MG63 (cell line): ENCODE results near the gene SERPINF2. TPM values are rescaled to one million over a fixed set of nuclear protein-coding genes. Genes with fewer than 3 reads are reported as not detected.
"Not testable (repeated sequence)": the region's sequence is repeated elsewhere in the genome, so short reads cannot be mapped to it uniquely, and the experiment has no call there.

Experiments
- DNase-seq: peaks from one replicate; pipeline ENCODE4 v3.0.0-alpha.2; 2020
- H3K27me3 ChIP-seq: fragments of 250-450 bp; sonication (Bioruptor Pico); 2 replicates; pipeline ENCODE4 v1.5.1; 2020; ENCODE audit warnings: mild to moderate bottlenecking, moderate library complexity
- H3K36me3 ChIP-seq: fragments of 250-450 bp; sonication (Bioruptor Pico); 2 replicates; pipeline ENCODE4 v1.5.1; 2020; ENCODE audit warnings: mild to moderate bottlenecking, moderate library complexity
- H3K4me3 ChIP-seq: fragments of 250-450 bp; sonication (Bioruptor Pico); 2 replicates; pipeline ENCODE4 v1.5.1; 2020; ENCODE audit warnings: mild to moderate bottlenecking, moderate library complexity
- H3K9me3 ChIP-seq: fragments of 250-450 bp; sonication (Bioruptor Pico); 2 replicates; pipeline ENCODE4 v1.5.1; 2020; ENCODE audit warnings: mild to moderate bottlenecking, moderate library complexity
- total RNA-seq: library from RNA; depleted of rRNA; stranded (reverse); fragments of >200 nt; shearing (Covaris generic); gene quantifications from 2 replicates; pipeline ENCODE4 v1.2.3, GENCODE V29; 2014; ENCODE audit warnings: low replicate concordance

The SERPINF2 gene
- total RNA-seq, 1 experiment from 2014 or later = not detected

DNA sequence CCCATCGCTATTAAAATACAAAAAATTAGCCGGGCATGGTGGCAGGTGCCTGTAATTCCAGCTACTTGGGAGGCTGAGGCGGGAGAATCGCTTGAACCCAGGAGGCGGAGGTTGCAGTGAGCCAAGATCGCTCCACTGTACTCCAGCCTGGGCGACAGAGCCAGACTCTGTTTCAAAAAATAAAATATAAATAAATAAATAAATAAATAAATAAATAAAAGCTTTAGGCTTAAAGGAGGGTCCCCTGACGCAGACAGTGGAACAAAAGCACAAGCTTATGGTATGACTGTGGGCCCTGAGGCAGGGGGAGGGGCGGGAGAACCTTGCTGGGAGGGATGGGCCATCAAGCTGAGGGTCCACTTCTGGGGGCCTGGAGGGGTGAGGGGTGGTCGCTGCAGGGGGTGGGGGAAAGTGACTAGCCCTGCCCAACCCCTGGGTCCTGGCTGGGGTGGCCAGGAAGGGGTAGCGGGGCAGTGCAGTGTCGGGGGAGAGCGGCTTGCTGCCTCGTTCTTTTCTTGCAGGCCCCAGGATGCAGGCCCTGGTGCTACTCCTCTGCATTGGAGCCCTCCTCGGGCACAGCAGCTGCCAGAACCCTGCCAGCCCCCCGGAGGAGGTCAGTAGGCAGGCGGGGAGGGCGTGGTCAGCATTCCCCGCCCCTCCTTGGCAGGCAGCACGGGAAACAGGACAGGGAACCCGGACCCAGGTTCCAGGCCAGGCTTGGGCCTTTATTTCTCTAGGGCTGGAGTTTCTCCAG lies 23.9 kb downstream of the SERPINF2 start:
- Histone ChIP-seq H3K27me3 (no peaks in the 10 kb centered on the region), H3K4me3 (no peak overlapping the region), H3K36me3 (no peaks in the 10 kb centered on the region), H3K9me3 (no peaks in the 10 kb centered on the region)
- no peak for DNase-seq

DNA sequence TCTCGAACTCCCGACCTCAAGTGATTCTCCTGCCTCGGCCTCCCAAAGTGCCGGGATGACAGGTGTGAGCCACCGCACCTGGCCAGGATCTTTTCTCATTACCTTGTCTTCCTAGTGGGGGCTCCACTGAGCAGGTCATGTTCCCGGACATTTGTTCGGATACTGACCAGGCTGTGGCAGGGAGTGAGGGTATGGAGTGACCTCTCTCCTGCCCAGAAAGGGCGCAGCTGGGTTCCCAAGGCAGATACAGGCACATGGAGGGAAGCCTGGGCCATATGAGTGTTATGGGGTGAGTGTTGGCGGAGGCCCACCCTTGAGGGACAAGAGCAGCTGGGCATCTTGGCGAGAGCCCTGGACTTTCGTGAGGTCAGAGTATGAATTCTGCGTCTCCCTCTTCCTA lies 24.7 kb downstream of the SERPINF2 start:
- no peaks in the 10 kb centered on the region for H3K9me3 ChIP-seq
- no peak overlapping the region for H3K4me3 ChIP-seq
- DNase-seq = no peak
- H3K27me3 ChIP-seq = no peaks in the 10 kb centered on the region
- H3K36me3 ChIP-seq = no peaks in the 10 kb centered on the region

DNA sequence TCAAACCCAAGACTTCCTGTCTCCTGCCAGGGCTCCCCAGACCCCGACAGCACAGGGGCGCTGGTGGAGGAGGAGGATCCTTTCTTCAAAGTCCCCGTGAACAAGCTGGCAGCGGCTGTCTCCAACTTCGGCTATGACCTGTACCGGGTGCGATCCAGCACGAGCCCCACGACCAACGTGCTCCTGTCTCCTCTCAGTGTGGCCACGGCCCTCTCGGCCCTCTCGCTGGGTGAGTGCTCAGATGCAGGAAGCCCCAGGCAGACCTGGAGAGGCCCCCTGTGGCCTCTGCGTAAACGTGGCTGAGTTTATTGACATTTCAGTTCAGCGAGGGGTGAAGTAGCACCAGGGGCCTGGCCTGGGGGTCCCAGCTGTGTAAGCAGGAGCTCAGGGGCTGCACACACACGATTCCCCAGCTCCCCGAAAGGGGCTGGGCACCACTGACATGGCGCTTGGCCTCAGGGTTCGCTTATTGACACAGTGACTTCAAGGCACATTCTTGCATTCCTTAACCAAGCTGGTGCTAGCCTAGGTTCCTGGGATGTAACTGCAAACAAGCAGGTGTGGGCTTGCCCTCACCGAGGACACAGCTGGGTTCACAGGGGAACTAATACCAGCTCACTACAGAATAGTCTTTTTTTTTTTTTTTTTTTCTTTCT lies 27.3 kb downstream of the SERPINF2 start:
- H3K4me3 ChIP-seq = no peak overlapping the region
- H3K9me3 ChIP-seq = no peaks in the 10 kb centered on the region
- H3K36me3 ChIP-seq = no peaks in the 10 kb centered on the region
- DNase-seq = no peak
- H3K27me3 ChIP-seq = no peaks in the 10 kb centered on the region

DNA sequence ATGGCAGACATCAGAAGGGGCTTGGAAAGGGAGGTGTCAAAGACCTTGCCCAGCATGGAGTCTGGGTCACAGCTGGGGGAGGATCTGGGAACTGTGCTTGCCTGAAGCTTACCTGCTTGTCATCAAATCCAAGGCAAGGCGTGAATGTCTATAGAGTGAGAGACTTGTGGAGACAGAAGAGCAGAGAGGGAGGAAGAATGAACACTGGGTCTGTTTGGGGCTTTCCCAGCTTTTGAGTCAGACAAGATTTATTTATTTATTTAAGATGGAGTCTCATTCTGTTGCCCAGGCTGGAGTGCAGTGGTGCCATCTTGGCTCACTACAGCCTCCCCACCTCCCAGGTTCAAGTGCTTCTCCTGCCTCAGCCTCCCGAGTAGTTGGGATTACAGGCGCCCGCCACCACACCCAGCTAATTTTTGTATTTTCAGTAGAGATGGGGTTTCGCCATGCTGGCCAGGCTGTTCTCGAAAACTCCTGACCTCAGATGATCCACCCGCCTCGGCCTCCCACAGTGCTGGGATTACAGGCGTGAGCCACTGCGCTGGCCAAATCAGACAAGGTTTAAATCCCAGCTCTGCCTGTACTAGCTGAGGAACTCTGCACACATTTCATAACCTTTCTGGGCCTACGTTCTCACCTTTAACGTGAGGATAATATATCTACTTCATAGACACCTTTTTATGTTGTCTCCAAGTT lies 30.5 kb downstream of the SERPINF2 start:
- not testable (repeated sequence) for H3K4me3 ChIP-seq, H3K9me3 ChIP-seq, H3K36me3 ChIP-seq, DNase-seq, H3K27me3 ChIP-seq

DNA sequence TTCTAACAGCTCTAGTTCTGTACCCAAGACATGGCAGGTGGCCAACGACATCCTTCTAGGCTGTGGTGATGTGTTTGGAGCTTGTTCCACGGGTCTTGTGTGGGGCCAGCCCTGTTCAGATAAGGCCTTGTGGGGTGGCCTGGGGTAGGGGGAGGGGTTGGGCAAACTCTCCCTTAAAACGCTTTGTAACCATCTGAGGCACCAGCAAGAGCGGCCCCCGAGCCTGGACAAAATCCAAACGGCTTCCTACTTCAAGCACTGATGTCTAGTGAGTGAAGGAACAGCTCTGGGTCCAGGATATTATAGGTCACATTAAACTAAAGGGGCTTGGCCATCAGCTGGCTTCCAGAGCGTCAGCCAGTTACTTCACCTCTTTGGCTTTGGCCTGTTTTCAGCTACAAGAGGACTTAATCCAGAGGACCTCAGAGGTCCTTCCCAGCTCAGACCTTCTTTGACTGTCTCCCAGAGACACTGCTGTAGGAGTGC lies 31.1 kb downstream of the SERPINF2 start:
- no peak for DNase-seq
- Histone ChIP-seq H3K4me3 (no peak overlapping the region), H3K27me3 (no peaks in the 10 kb centered on the region), H3K9me3 (no peaks in the 10 kb centered on the region), H3K36me3 (peaks cover 5% of the 10 kb centered on the region)

DNA sequence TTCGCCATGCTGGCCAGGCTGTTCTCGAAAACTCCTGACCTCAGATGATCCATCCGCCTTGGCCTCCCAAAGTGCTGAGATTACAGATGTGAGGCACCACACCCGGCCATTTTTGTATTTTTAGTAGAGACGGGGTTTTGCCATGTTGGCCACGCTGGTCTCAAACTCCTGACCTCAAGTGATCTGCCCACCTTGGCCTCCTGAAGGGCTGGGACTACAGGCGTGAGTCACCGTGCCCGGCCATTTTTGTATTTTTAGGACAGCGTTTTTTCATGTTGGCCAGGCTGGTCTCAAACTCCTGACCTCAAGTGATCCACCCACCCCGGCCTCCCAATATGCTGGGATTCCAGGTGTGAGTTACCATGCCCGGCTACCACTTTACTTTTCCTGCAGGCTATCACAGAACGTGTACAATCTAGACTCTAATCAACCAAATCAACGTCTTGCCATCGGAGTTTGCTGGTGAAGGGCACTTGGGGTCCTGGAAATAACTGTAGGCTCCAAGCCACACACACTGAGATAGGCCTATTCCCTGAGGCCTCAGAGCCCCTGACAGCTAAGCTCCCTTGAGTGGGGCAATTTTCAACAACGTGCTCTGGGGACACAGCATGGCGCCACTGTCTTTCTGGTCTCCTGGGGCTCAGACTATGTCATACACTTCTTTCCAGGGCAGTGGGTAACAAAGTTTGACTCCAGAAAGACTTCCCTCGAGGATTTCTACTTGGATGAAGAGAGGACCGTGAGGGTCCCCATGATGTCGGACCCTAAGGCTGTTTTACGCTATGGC lies 31.9 kb downstream of the SERPINF2 start:
- Histone ChIP-seq H3K9me3 (no peaks in the 10 kb centered on the region), H3K4me3 (no peak overlapping the region), H3K36me3 (peaks cover 5% of the 10 kb centered on the region), H3K27me3 (no peaks in the 10 kb centered on the region)
- no peak for DNase-seq

DNA sequence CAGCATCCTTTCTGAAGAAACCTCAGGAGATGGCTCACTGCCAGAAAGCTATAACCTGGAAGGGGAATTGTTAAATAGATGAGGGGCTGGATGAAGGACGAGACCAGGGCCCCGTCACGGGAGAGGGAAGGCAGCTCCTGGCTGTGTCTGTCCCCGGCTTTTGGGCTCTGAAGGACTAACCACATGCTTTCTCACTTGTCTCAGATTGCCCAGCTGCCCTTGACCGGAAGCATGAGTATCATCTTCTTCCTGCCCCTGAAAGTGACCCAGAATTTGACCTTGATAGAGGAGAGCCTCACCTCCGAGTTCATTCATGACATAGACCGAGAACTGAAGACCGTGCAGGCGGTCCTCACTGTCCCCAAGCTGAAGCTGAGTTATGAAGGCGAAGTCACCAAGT lies 33.7 kb downstream of the SERPINF2 start:
- Histone ChIP-seq H3K4me3 (no peak overlapping the region), H3K9me3 (no peaks in the 10 kb centered on the region), H3K27me3 (no peaks in the 10 kb centered on the region), H3K36me3 (peaks cover 9% of the 10 kb centered on the region)
- DNase-seq = no peak

DNA sequence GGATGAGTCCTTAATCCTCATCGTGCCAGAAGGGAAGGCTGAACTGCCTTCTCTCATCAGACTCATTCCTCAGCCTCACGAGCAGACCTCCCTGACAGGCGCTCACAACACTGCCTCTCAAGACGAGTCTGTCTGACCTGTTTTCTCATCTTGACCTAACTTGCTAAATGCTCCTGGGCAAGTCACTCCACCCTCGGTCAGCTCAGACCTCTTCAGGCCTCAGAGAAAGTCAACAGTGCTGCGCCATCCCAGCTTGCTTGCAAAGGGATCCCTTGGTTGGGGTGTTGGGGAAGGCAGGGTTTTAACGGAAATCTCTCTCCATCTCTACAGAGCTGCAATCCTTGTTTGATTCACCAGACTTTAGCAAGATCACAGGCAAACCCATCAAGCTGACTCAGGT lies 34.2 kb downstream of the SERPINF2 start:
- Histone ChIP-seq H3K27me3 (no peaks in the 10 kb centered on the region), H3K9me3 (no peaks in the 10 kb centered on the region), H3K36me3 (peaks cover 9% of the 10 kb centered on the region), H3K4me3 (no peak overlapping the region)
- DNase-seq = no peak

DNA sequence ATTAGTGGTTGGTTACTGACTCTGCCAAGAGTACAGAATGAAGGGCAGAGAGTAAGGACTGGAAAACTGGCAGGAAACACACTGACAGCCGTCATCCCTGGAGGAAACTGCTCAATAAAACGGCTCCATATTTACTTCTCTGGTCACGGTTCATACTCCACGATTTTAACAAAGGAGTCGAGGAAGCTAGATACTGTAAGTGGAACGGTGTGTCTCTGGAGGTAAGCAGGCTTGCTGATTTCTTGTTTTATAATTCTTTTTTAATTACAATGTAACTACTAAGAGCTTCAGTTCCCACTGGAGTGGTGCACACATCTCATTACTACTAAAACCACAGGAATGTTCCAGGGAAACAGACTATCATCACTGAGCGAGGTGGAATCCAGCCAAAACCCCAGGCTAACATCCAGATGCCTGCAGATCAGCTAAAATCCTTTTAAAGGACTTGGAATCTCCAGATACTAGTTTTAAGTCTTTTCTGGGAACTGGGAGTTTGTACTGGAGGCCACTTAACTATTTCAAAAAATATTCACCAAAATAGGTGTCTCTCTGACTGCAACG lies 37.0 kb downstream of the SERPINF2 start:
- Histone ChIP-seq H3K9me3 (no peaks in the 10 kb centered on the region), H3K27me3 (no peaks in the 10 kb centered on the region), H3K4me3 (no peak overlapping the region), H3K36me3 (peaks cover 17% of the 10 kb centered on the region)
- DNase-seq = peak; percentile 75

DNA sequence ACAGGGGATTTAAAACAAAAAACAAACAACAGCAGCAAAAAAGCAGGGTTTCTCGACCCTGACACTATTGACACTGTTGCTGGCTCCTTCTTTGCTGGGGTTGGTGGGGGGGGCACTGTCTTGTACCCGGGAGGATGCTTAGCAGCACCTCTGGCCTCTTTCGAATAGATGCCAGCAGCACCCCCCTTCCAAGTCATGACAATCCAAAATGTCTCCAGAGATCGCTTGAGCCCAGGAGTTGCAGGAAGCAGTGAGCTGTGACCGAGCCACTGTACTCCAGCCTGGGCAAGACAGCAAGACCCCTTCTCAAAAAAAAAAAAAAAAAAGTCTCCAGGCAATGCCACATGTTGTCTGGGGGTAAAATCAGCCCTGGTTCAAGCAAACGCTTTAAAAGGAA lies 39.5 kb downstream of the SERPINF2 start:
- Histone ChIP-seq H3K27me3 (no peaks in the 10 kb centered on the region), H3K9me3 (no peaks in the 10 kb centered on the region), H3K36me3 (peaks cover 22% of the 10 kb centered on the region), H3K4me3 (no peak overlapping the region)
- DNase-seq = no peak

DNA sequence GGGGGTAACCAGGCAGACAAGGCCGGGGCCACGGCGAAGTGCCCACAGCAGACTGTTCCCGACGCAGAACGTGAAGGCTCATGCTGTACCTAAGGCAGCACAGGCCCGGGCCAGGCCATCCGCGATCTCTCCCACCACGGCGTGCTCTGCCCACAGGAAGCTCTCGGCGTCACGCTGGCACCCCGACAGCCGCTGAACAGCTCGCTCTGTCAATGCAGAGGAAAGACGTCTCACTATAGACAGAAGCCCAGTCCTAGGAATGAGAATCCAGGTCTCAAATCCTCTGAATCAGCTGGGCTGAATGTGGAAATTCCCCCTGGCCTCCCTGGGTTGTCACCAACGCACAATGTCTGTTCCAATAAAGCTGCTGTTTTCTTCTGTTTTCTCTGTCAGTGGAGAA lies 40.6 kb downstream of the SERPINF2 start:
- H3K27me3 ChIP-seq = no peaks in the 10 kb centered on the region
- no peaks in the 10 kb centered on the region for H3K9me3 ChIP-seq
- no peak for DNase-seq
- H3K36me3 ChIP-seq = peaks cover 20% of the 10 kb centered on the region
- no peak overlapping the region for H3K4me3 ChIP-seq

DNA sequence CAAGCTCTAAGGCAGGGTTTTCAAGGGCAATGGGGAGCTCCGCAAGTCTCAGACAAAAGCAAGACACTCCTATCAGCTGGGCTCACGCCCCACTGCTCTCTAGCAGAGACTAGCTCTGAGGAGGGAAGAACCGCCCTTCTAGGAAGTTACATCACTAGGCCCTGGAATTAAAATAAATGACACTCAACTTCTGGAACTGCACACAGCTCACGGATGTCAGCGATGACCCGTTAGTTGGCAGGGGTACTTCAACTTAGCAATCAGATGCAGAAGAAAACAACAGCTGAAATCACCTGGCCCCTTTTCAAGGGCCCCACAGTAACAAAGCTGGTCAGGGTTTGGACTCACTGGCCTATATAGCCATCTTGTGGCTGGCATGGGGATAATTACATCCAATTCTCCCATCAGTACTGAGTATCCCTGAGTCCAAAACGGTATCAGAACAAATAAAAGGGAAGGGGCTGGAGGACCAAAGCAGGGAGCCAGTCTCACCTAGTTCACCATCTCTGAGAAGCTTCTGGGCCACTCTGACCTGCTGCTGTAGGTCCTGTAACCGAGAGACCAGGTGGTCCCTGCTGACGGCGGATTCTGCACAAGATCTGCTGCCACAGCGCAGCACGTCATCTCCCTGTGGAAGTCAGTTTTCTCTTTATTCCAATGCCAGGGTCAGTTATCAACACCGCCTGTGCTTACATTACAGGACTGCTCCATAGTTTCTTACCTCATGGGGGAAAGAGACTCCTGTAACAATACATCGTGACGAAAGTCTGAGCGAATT lies 41.4 kb downstream of the SERPINF2 start:
- H3K36me3 ChIP-seq = peaks cover 18% of the 10 kb centered on the region
- no peak overlapping the region for H3K4me3 ChIP-seq
- no peaks in the 10 kb centered on the region for H3K27me3 ChIP-seq
- H3K9me3 ChIP-seq = no peaks in the 10 kb centered on the region
- peak; percentile 84 for DNase-seq

DNA sequence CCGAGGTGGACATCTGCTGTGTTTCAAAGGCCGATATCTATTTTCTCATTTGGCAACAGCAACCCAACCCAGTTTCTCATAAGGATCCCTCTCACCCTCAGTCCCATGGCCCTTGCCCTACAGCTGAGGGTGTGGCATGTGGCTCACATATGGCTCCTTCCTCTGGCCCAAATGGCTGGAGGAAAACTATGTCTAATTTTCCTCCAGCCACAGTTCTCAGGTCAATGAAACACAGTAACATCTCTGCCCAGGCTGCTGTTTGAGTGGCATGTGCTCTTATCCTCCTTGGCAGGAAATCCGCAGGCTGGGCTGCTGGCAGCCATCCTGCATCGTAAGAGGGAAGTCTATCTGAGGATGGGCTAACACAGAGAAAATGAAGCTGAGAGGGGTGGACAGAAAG lies 43.3 kb downstream of the SERPINF2 start:
- H3K27me3 ChIP-seq = no peaks in the 10 kb centered on the region
- H3K36me3 ChIP-seq = peaks cover 18% of the 10 kb centered on the region
- H3K9me3 ChIP-seq = no peaks in the 10 kb centered on the region
- H3K4me3 ChIP-seq = no peak overlapping the region
- DNase-seq = peak; percentile 55

DNA sequence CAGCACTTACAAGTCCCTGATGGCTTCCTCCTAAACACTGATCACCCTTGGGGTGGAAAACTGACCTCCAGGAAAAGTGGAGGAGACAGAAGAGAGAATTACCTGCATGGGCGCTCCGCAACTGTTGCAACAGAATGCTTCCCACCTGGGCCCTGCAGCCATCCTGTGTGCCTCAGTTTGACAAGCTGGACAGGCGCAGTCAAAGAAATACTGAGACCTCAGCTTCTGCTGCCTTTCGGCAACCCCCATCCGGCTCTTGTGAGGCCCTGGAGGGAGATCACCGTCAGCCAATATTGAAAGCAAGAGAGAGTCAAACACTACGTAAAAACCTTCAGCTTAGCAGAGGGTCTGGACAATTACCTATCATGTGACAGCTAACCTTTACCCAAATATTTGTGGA lies 44.0 kb downstream of the SERPINF2 start:
- no peaks in the 10 kb centered on the region for H3K27me3 ChIP-seq
- H3K4me3 ChIP-seq = no peak overlapping the region
- H3K9me3 ChIP-seq = no peaks in the 10 kb centered on the region
- DNase-seq = no peak
- H3K36me3 ChIP-seq = peaks cover 14% of the 10 kb centered on the region

DNA sequence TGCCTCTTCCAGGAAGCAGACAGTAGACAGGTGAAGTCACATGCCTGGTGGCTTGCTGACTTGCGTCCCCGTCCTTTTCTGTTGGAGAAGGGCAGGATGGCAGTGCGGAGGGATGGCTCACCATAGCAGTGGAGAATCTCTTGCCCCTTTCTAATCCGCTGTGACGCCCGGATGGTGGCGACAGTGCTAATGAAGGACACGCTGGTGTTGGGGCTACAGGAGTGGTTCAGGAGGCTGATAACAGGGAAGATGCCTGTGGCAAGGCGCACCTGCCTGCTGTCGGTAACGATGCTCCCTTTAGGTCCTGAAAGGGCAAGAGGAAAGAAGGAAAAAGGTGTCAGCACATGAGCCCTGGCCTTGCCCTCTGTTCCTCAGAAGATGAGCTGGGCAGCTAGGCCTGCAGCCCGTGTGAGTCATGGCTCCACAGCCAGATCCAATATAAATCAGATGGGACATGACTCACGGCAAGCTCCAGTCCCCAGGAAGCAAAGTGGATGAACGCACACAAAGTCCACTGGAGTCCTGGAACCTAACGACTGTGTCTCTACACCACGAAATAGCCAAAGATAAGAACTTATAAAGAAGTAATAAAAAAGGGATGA lies 44.7 kb downstream of the SERPINF2 start:
- no peaks in the 10 kb centered on the region for H3K9me3 ChIP-seq
- no peaks in the 10 kb centered on the region for H3K27me3 ChIP-seq
- DNase-seq = peak; percentile 88
- no peak overlapping the region for H3K4me3 ChIP-seq
- peaks cover 14% of the 10 kb centered on the region; the same call in 1 of the 2 replicates for H3K36me3 ChIP-seq
